HepG2 (cell line): ENCODE measurements around the gene GSK3B. TPM values are rescaled to one million over a fixed set of nuclear protein-coding genes. Genes with fewer than 3 reads are reported as not detected.

Experiments
- ATAC-seq: fragments of 200-7000 bp; cut with Tn5 transposase; 3 replicates; pipeline ENCODE4 v1.9.1; 2020; ENCODE audit warnings: mild to moderate bottlenecking, moderate library complexity
- BruUV-seq: library from RNA; stranded (reverse); fragments of 400-500 nt; replicated peaks from 2 replicates; lab custom pipeline; 2021; lab: Mats Ljungman, UMichigan
- CTCF ChIA-PET: fragments of 300-600 bp; formaldehyde crosslinking; extraction: SDS; loops from one replicate; lab custom pipeline; 2021; ENCODE audit warnings: low total read pairs, inconsistent platforms, low intra/inter-chr PET ratio; lab: Yijun Ruan, JAX
- POLR2A ChIA-PET: fragments of 350-600 bp; sonication (Branson Sonifier 250); formaldehyde crosslinking; loops from one replicate; lab custom pipeline; 2020; ENCODE audit warnings: antibody characterized with exemption, inconsistent platforms; lab: Yijun Ruan, JAX
- DNase-seq: peaks from one replicate; pipeline ENCODE4 v3.0.0-alpha.2; 2015; ENCODE audit warnings: low spot score
- FAIRE-seq: peaks from 3 replicates; lab custom pipeline; 2011; peaks lifted over from hg19 to GRCh38; lab: Jason Lieb, UNC
- H2AFZ ChIP-seq: one replicate; pipeline ENCODE4 v1.6.1; 2011; ENCODE audit warnings: low read length, inconsistent platforms
- H3K27ac ChIP-seq: fragments of 300-600 bp; 3 replicates; pipeline ENCODE4 v1.8.0; 2011; ENCODE audit warnings: mixed run types, mild to moderate bottlenecking, mixed read lengths, low read length, inconsistent platforms; ENCODE audit not compliant: insufficient read depth; ENCODE audit errors: extremely low read length
- H3K27me3 ChIP-seq, 2 experiments: fragments of 200-600 bp in 1 of 2; 2 replicates in 1 of 2; 3 replicates in 1 of 2; pipeline versions ENCODE4 v1.6.0 to v1.8.0; 2011; ENCODE audit warnings: low read length in 2 of 2, mild to moderate bottlenecking in 2 of 2, moderate library complexity in 2 of 2, inconsistent platforms in 1 of 2; ENCODE audit not compliant: insufficient read depth in 2 of 2, control insufficient read depth in 1 of 2
- H3K36me3 ChIP-seq, 2 experiments: fragments of 200-600 bp in 1 of 2; replicated peaks in 1 of 2; 2 replicates in 1 of 2; 3 replicates in 1 of 2; pipeline versions ENCODE4 v1.5.1 to v1.8.0; 2011; ENCODE audit warnings: low read length in 2 of 2, inconsistent platforms in 1 of 2; ENCODE audit not compliant: insufficient read depth in 2 of 2, control insufficient read depth in 1 of 2
- H3K4me1 ChIP-seq: 2 replicates; pipeline ENCODE4 v1.5.1; 2012; ENCODE audit warnings: low read length, inconsistent platforms; ENCODE audit not compliant: insufficient read depth
- H3K4me2 ChIP-seq: 2 replicates; pipeline ENCODE4 v1.6.0; 2011; ENCODE audit warnings: low read depth, low read length, inconsistent platforms
- H3K4me3 ChIP-seq, 3 experiments: fragments of 200-600 bp in 1 of 3; sonication (generic), shearing (Covaris generic) in 1 of 3; replicated peaks in 1 of 3; 2 replicates each; pipeline ENCODE4 v1.5.1; 2011 to 2016; ENCODE audit warnings: low read length in 3 of 3, inconsistent platforms in 2 of 3, low read depth in 2 of 3, mild to moderate bottlenecking in 2 of 3, control low read depth in 1 of 3, mixed read lengths in 1 of 3; ENCODE audit not compliant: insufficient read depth in 1 of 3
- H3K79me2 ChIP-seq: one replicate; pipeline ENCODE4 v1.6.1; 2011; ENCODE audit warnings: low read length, inconsistent platforms; ENCODE audit not compliant: insufficient read depth
- H3K9ac ChIP-seq: 2 replicates; pipeline ENCODE4 v1.6.0; 2011; ENCODE audit warnings: mild to moderate bottlenecking, low read depth, low read length, inconsistent platforms; ENCODE audit not compliant: insufficient read depth
- H3K9me3 ChIP-seq: 2 replicates; pipeline ENCODE4 v1.5.1; 2012; ENCODE audit warnings: mild to moderate bottlenecking, low read length
- H4K20me1 ChIP-seq: 2 replicates; pipeline ENCODE4 v1.6.0; 2011; ENCODE audit warnings: inconsistent platforms, mild to moderate bottlenecking, low read length, moderate library complexity; ENCODE audit not compliant: insufficient read depth
- ATAD3A ChIP-seq: sonication (generic); formaldehyde crosslinking; IDR thresholded peaks from 2 replicates; pipeline ENCODE4 v1.4.0; 2020; ENCODE audit warnings: missing genetic modification reagents
- CHD4 ChIP-seq: fragments of 200-600 bp; sonication (generic); IDR thresholded peaks from 2 replicates; pipeline ENCODE4 v1.7.0; 2017; ENCODE audit warnings: mild to moderate bottlenecking, low read length, borderline replicate concordance
- DNMT3B ChIP-seq: conservative IDR thresholded peaks from 2 replicates; pipeline ENCODE4 v1.6.1; 2016; ENCODE audit warnings: missing biosample characterization, control low read depth
- FOXM1 ChIP-seq: sonication (generic); formaldehyde crosslinking; IDR thresholded peaks from 2 replicates; pipeline ENCODE4 v1.5.0; 2020; ENCODE audit warnings: missing genetic modification reagents
- IRF1 ChIP-seq: sonication (generic); formaldehyde crosslinking; IDR thresholded peaks from 2 replicates; pipeline ENCODE4 v1.4.0; 2020; ENCODE audit warnings: low read depth, mild to moderate bottlenecking, missing genetic modification reagents
- KLF11 ChIP-seq: IDR thresholded peaks from 2 replicates; pipeline ENCODE4 v1.6.1; 2016; ENCODE audit warnings: missing compliant biosample characterization
- MLXIP ChIP-seq: sonication (generic); formaldehyde crosslinking; IDR thresholded peaks from 2 replicates; pipeline ENCODE4 v1.9.0; 2021; ENCODE audit warnings: missing genetic modification reagents, borderline replicate concordance
- NCOR1 ChIP-seq: fragments of 200-600 bp; sonication (generic); IDR thresholded peaks from 2 replicates; pipeline ENCODE4 v1.7.0; 2017; ENCODE audit warnings: antibody characterized with exemption, low read length, borderline replicate concordance
- PRMT3 ChIP-seq: sonication (generic); formaldehyde crosslinking; IDR thresholded peaks from 2 replicates; pipeline ENCODE4 v1.8.1; 2022; ENCODE audit warnings: low read depth, mild to moderate bottlenecking, moderate library complexity, missing genetic modification reagents, borderline replicate concordance
- SNRNP70 ChIP-seq: fragments of 200-400 bp; formaldehyde crosslinking; IDR thresholded peaks from 2 replicates; pipeline ENCODE4 v1.6.1; 2017; ENCODE audit warnings: mild to moderate bottlenecking, low read depth, low read length, moderate library complexity
- SP4 ChIP-seq: sonication (generic); formaldehyde crosslinking; IDR thresholded peaks from 2 replicates; pipeline ENCODE4 v1.8.1; 2023; ENCODE audit warnings: mild to moderate bottlenecking, missing genetic modification reagents
- SRSF4 ChIP-seq: fragments of 200-400 bp; formaldehyde crosslinking; IDR thresholded peaks from one replicate; pipeline ENCODE4 v1.6.1; 2018; ENCODE audit warnings: mild to moderate bottlenecking, low read depth, low read length, moderate library complexity; ENCODE audit not compliant: poor library complexity, severe bottlenecking
- TOE1 ChIP-seq: sonication (generic); formaldehyde crosslinking; IDR thresholded peaks from 2 replicates; pipeline ENCODE4 v1.4.0; 2020; ENCODE audit warnings: mild to moderate bottlenecking, missing genetic modification reagents
- ZC3H4 ChIP-seq: sonication (generic); formaldehyde crosslinking; IDR thresholded peaks from 2 replicates; pipeline ENCODE4 v1.4.0; 2020; ENCODE audit warnings: missing genetic modification reagents, borderline replicate concordance
- ZFP1 ChIP-seq: IDR thresholded peaks from 2 replicates; pipeline ENCODE4 v1.6.1; 2016
- ZNF101 ChIP-seq: sonication (generic); formaldehyde crosslinking; IDR thresholded peaks from 2 replicates; pipeline ENCODE4 v1.4.0; 2020; ENCODE audit warnings: mild to moderate bottlenecking, low read depth, missing genetic modification reagents, borderline replicate concordance
- ZNF746 ChIP-seq: sonication (generic); formaldehyde crosslinking; IDR thresholded peaks from 2 replicates; pipeline ENCODE4 v1.8.0; 2022; ENCODE audit warnings: mild to moderate bottlenecking, missing genetic modification reagents
- ZNF850 ChIP-seq: sonication (generic); formaldehyde crosslinking; conservative IDR thresholded peaks from 2 replicates; pipeline ENCODE4 v1.9.0; 2021; ENCODE audit warnings: mild to moderate bottlenecking, missing genetic modification reagents
- WGBS: methylation state at CpG from one replicate; pipeline ENCODE4 v1.1.6; 2017; ENCODE audit warnings: low lambda C conversion rate; 5-methylcytosine and 5-hydroxymethylcytosine counted together
- in situ Hi-C: cut with HindIII; loops from 2 replicates; pipeline ENCODE4 v1.10.0; 2017; ENCODE audit warnings: low pct_unique_long_range_greater_than_20kb; ENCODE audit not compliant: extremely low pct_ligation_motif_present
- intact Hi-C: fragments of 100-400 bp; cut with micrococcal nuclease; formaldehyde crosslinking; loops from one replicate; pipeline ENCODE4 v1.10.0; 2022; ENCODE audit not compliant: unreplicated experiment
- polyA plus RNA-seq, 8 experiments: library from polyadenylated mRNA; depleted of rRNA in 3 of 8; stranded (reverse) in 7 of 8; unstranded in 1 of 8; fragments of >200 nt; fragmentation: Illumina TruSeq in 4 of 8; extraction: Trizol in 4 of 8; gene quantifications; 2 replicates each; pipeline versions ENCODE4 v1.2.1 to v1.2.3, GENCODE V29; 2011 to 2016; ENCODE audit warnings: low read depth in 4 of 8, missing spikeins in 1 of 8, mixed read lengths in 1 of 8; ENCODE audit not compliant: insufficient read depth in 1 of 8
- total RNA-seq, 5 experiments: library from RNA; depleted of rRNA; stranded (reverse); fragments of >200 nt; fragmentation: Illumina TruSeq; extraction: Trizol; gene quantifications; 2 replicates each; pipeline ENCODE4 v1.2.3, GENCODE V29; 2016; ENCODE audit warnings: low read depth in 1 of 5
- TF ChIP-seq, protein P1 (sequence below): sonication (generic); formaldehyde crosslinking; IDR thresholded peaks from 2 replicates; pipeline ENCODE4 v1.5.0; 2020; ENCODE audit warnings: mild to moderate bottlenecking, missing genetic modification reagents

GSK3B gene
- total and polyA plus RNA-seq, 2 of the 13 experiments (the other 11 are each of a cell fraction or from before 2014, with no cell fraction given), result 22.3 to 30.1 TPM

DNA sequence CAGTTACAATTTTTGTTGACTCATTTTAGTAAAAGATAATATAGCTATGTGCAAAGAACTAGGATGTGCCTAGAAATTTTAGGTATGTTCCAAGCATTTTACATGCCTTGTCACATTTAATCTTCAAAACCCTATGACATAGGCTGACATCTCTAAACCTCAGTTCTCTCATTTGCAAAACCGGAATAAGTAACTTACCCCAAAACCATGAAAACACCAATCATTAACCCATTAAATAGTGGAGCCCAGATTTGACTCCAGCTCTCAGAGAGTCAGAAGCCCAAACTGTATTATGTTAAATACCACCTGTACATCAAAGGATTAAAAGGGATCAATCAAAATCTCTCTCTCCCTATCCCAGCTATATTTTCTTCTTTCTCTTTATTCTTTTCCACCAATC is 36.6 kb downstream of the GSK3B start (continued):
- TF ChIP-seq ZNF850 (CRISPR knock-in tag) (no peak), MLXIP (CRISPR knock-in tag) (no peak), PRMT3 (CRISPR knock-in tag) (no peak)
- TF ChIP-seq, all 625 proteins: peak for 0

DNA sequence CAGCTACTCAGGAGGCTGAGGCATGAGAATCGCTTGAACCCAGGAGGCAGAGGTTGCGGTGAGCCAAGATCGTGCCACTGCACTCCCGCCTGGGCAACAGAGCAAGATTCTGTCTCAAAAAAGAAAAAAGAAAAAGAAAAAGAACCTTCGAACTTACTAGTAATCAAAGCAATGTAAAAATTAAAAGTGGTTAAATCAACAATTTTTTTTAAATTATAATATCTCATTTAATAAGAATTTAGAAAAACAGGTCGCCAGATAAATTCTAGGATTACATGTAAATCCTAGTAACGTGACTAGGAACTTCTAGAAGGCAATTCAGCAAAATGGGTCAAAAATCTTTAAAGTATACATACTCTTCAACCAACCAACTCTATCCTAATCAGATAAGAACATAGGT is 37.2 kb downstream of the GSK3B start:
- FAIRE-seq (no peak), DNase-seq (no peak), ATAC-seq (no peak)
- TF ChIP-seq SP4 (CRISPR knock-in tag) (no peak), ATAD3A (CRISPR knock-in tag) (no peak), KLF11 (CRISPR knock-in tag) (no peak), SNRNP70 (no peak), DNMT3B (CRISPR knock-in tag) (no peak), IRF1 (CRISPR knock-in tag) (no peak), ZC3H4 (CRISPR knock-in tag) (no peak), TOE1 (no peak), ZNF746 (CRISPR knock-in tag) (no peak), ZFP1 (CRISPR knock-in tag) (no peak), CHD4 (no peak), NCOR1 (no peak), FOXM1 (CRISPR knock-in tag) (no peak), SRSF4 (no peak), ZNF101 (CRISPR knock-in tag) (no peak)
- TF ChIP-seq, protein P1, sequence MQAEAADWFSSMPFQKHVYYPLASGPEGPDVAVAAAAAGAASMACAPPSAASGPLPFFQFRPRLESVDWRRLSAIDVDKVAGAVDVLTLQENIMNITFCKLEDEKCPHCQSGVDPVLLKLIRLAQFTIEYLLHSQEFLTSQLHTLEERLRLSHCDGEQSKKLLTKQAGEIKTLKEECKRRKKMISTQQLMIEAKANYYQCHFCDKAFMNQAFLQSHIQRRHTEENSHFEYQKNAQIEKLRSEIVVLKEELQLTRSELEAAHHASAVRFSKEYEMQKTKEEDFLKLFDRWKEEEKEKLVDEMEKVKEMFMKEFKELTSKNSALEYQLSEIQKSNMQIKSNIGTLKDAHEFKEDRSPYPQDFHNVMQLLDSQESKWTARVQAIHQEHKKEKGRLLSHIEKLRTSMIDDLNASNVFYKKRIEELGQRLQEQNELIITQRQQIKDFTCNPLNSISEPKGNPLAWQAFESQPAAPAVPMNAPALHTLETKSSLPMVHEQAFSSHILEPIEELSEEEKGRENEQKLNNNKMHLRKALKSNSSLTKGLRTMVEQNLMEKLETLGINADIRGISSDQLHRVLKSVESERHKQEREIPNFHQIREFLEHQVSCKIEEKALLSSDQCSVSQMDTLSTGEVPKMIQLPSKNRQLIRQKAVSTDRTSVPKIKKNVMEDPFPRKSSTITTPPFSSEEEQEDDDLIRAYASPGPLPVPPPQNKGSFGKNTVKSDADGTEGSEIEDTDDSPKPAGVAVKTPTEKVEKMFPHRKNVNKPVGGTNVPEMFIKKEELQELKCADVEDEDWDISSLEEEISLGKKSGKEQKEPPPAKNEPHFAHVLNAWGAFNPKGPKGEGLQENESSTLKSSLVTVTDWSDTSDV, result no peak
- in situ Hi-C loops (no loop called here), intact Hi-C loops (loop anchor here (1.0 kb wide), 1 partner anchor 33 kb away; no protein-coding TSS in a partner anchor)
- Histone ChIP-seq H3K4me3 (no peak overlapping the region), H3K9me3 (no peaks in the 10 kb centered on the region), H3K4me1 (peaks cover 16% of the 10 kb centered on the region), H3K27me3 (no peaks in the 10 kb centered on the region), H3K9ac (no peak overlapping the region), H3K79me2 (peaks cover 95% of the 10 kb centered on the region), H3K27ac (no peak overlapping the region), H2AFZ (no peak overlapping the region), H3K4me2 (no peak overlapping the region), H4K20me1 (peaks cover 4% of the 10 kb centered on the region; the same call in 1 of the 2 replicates), H3K36me3 (no peaks in the 10 kb centered on the region; a peak in 1 of 5 replicates)
- 96% methylated on average over 7 of the region's 7 CpGs for WGBS
- no TSS peak for BruUV-seq
- POLR2A ChIA-PET, result no interaction called here
- CTCF ChIA-PET, result no interaction called here
